Esophagus muscularis mucosa (tissue), 4 donors: Measurements from ENCODE around the gene SLC2A1. TPM values are rescaled to one million over a fixed set of nuclear protein-coding genes. Genes with fewer than 3 reads are reported as not detected.

Experiments used
- DNase-seq: peaks from one replicate; pipeline ENCODE4 v3.0.0-alpha.2; 2017; ENCODE audit errors: extremely low spot score
- H3K27ac ChIP-seq, 4 donors: fragments of 200-600 bp; sonication (generic); replicated peaks in 1 of 4; 1 replicate in 3 of 4; 2 replicates in 1 of 4; pipeline ENCODE4 v1.5.1; 2016 to 2019; ENCODE audit warnings: mild to moderate bottlenecking in 1 of 4
- H3K27me3 ChIP-seq, 4 donors: fragments of 200-600 bp; sonication (generic); one replicate each; pipeline versions ENCODE4 v1.5.1 to v1.6.0; 2016 to 2019
- H3K36me3 ChIP-seq, 4 donors: fragments of 200-600 bp; sonication (generic); one replicate each; pipeline ENCODE4 v1.5.1; 2016 to 2019
- H3K4me1 ChIP-seq, 4 donors: fragments of 200-600 bp; sonication (generic); one replicate each; pipeline ENCODE4 v1.5.1; 2016 to 2019
- H3K4me3 ChIP-seq, 4 donors: fragments of 200-600 bp; sonication (generic); 1 replicate in 2 of 4; 2 replicates in 2 of 4; pipeline ENCODE4 v1.5.1; 2016 to 2019; ENCODE audit warnings: mild to moderate bottlenecking in 4 of 4, moderate library complexity in 1 of 4
- H3K9me3 ChIP-seq, 4 donors: fragments of 200-600 bp; sonication (generic); 1 replicate in 3 of 4; 2 replicates in 1 of 4; pipeline ENCODE4 v1.5.1; 2016 to 2019
- CTCF ChIP-seq, 3 experiments: fragments of 200-600 bp in 2 of 3; fragments of 450-650 bp in 1 of 3; sonication (generic) in 2 of 3; IDR thresholded peaks; one replicate each; pipeline ENCODE4 v1.5.1; 2017 to 2019; ENCODE audit warnings: antibody characterized with exemption in 3 of 3, mild to moderate bottlenecking in 2 of 3, moderate library complexity in 1 of 3
- EP300 ChIP-seq: sonication (generic); formaldehyde crosslinking; IDR thresholded peaks from one replicate; pipeline ENCODE4 v1.6.1; 2017; ENCODE audit warnings: antibody characterized with exemption
- POLR2A ChIP-seq: fragments of 450-650 bp; IDR thresholded peaks from one replicate; pipeline ENCODE4 v1.6.1; 2017; ENCODE audit warnings: antibody characterized with exemption, moderate library complexity, mild to moderate bottlenecking, low read depth
- POLR2AphosphoS5 ChIP-seq, 2 donors: sonication (generic); formaldehyde crosslinking; IDR thresholded peaks; one replicate each; pipeline ENCODE4 v1.6.1; 2017; ENCODE audit warnings: antibody characterized with exemption in 2 of 2
- WGBS: methylation state at CpG from one replicate; pipeline ENCODE4 v1.1.5; 2018; 5-methylcytosine and 5-hydroxymethylcytosine counted together
- intact Hi-C: fragments of 100-400 bp; cut with DNase I; formaldehyde crosslinking; loops from one replicate; pipeline ENCODE4 v1.15.1; 2023
- total RNA-seq, 4 donors: library from RNA; depleted of rRNA; stranded (reverse); fragments of >200 nt; gene quantifications; one replicate each; pipeline versions ENCODE4 v1.1.0 to v1.2.1, GENCODE V29; 2016

SLC2A1 gene
- total RNA-seq, 4 donors from 2014 or later: 17.4 to 63.6 (median 31.8) TPM

GRCh38 chr1:42933060-42933586, 25.5 kb downstream of the SLC2A1 start:
- Histone ChIP-seq H3K9me3 (no peaks in the 10 kb centered on the region), H3K27me3 (no peaks in the 10 kb centered on the region), H3K4me1 (peaks cover 9 to 34% (median 32%) of the 10 kb centered on the region in 4 donors), H3K4me3 (no peak overlapping the region), H3K36me3 (peaks cover 18 to 33% (median 28%) of the 10 kb centered on the region in 4 donors), H3K27ac (no peak overlapping the region)
- no peak for DNase-seq
- WGBS: 96% methylated on average over 5 of the region's 5 CpGs
- TF ChIP-seq POLR2AphosphoS5 (IDR thresholded peaks at IDR 0.05): no peak
- no peak for TF ChIP-seq CTCF (IDR thresholded peaks at IDR 0.05)
- no peak for TF ChIP-seq EP300
- no peak for TF ChIP-seq POLR2A
- intact Hi-C loops: no loop called here

GRCh38 chr1:42932442-42932941, 26.2 kb downstream of the SLC2A1 start:
- Histone ChIP-seq H3K4me3 (no peak overlapping the region), H3K9me3 (no peaks in the 10 kb centered on the region), H3K27ac (peak overlapping the region in 1 of 4 donors; percentile 39), H3K4me1 (peaks cover 9 to 32% (median 30%) of the 10 kb centered on the region in 4 donors), H3K36me3 (peaks cover 20 to 38% (median 32%) of the 10 kb centered on the region in 4 donors), H3K27me3 (no peaks in the 10 kb centered on the region)
- WGBS: 90% methylated on average over 5 of the region's 5 CpGs
- DNase-seq: no peak
- intact Hi-C loops: no loop called here
- no peak for TF ChIP-seq POLR2AphosphoS5 (IDR thresholded peaks at IDR 0.05)
- TF ChIP-seq EP300: no peak
- TF ChIP-seq POLR2A: no peak
- no peak for TF ChIP-seq CTCF (IDR thresholded peaks at IDR 0.05)

- intact Hi-C loops: no loop called here
- peaks cover 9 to 28% (median 27%) of the 10 kb centered on the region in 4 donors for H3K4me1 ChIP-seq
- no peaks in the 10 kb centered on the region for H3K9me3 ChIP-seq
- H3K4me3 ChIP-seq: no peak overlapping the region
- WGBS: 76% methylated on average over 6 of the region's 11 CpGs
- no peaks in the 10 kb centered on the region for H3K27me3 ChIP-seq
- peaks cover 24 to 43% (median 36%) of the 10 kb centered on the region in 4 donors for H3K36me3 ChIP-seq
- TF ChIP-seq POLR2AphosphoS5 (IDR thresholded peaks at IDR 0.05) (peak in 1 of 2 donors; percentile 13), CTCF (IDR thresholded peaks at IDR 0.05) (no peak)
- DNase-seq: no peak
- peak overlapping the region in 3 of 4 donors; percentile 39 to 41 (median 41) for H3K27ac ChIP-seq
These were observed 26.7 kb downstream of the SLC2A1 start for GRCh38 chr1:42931911-42932422.

GRCh38 chr1:42931108-42931539, 27.5 kb downstream of the SLC2A1 start:
- Histone ChIP-seq H3K36me3 (peaks cover 24 to 51% (median 44%) of the 10 kb centered on the region in 4 donors), H3K27me3 (no peaks in the 10 kb centered on the region), H3K4me3 (no peak overlapping the region), H3K27ac (peak overlapping the region in 1 of 4 donors; percentile 39), H3K4me1 (peaks cover 3 to 19% (median 19%) of the 10 kb centered on the region in 4 donors), H3K9me3 (no peaks in the 10 kb centered on the region)
- intact Hi-C loops: no loop called here
- peak in 1 of 2 donors; percentile 3 for TF ChIP-seq POLR2AphosphoS5 (IDR thresholded peaks at IDR 0.05)
- peak; percentile 54 to 63 (median 60) for TF ChIP-seq CTCF (IDR thresholded peaks at IDR 0.05)
- TF ChIP-seq EP300: no peak
- no peak for TF ChIP-seq POLR2A
- no peak for DNase-seq
- WGBS: 68% methylated on average over 7 of the region's 7 CpGs
